ENCODE results near the gene HOXB8. TPM values are rescaled to one million over a fixed set of nuclear protein-coding genes. Genes with fewer than 3 reads are reported as not detected.

Gene HOXB8
- total RNA-seq, 4 donors from 2014 or later: 0.27 to 3.9 TPM; not detected in 2

GRCh38 chr17:48594538-48595277 lies 20.4 kb downstream of the HOXB8 start:
- peaks cover 75% of the 10 kb centered on the region for H3K27me3 ChIP-seq
- TF ChIP-seq CTCF (IDR thresholded peaks at IDR 0.05) (no peak), POLR2AphosphoS5 (IDR thresholded peaks at IDR 0.05) (no peak), POLR2A (IDR thresholded peaks at IDR 0.05) (no peak), EP300 (IDR thresholded peaks at IDR 0.05) (no peak)
- H3K36me3 ChIP-seq: peaks cover 0 to 3% of the 10 kb centered on the region in 2 donors
- H3K27ac ChIP-seq: peak overlapping the region in 2 of 4 donors; percentile 97 to 98
- WGBS, 2 donors (ENCODE audit: low coverage in 1 of 2): 91 to 100% methylated on average over 1 to 5 of the region's 25 CpGs
- peak overlapping the region in 1 of 2 donors; percentile 58 for H3K4me3 ChIP-seq
- H3K4me1 ChIP-seq: peaks cover 0 to 72% (median 3%) of the 10 kb centered on the region in 3 donors
- H3K9me3 ChIP-seq: no peaks in the 10 kb centered on the region
- no peak for ATAC-seq

DNA sequence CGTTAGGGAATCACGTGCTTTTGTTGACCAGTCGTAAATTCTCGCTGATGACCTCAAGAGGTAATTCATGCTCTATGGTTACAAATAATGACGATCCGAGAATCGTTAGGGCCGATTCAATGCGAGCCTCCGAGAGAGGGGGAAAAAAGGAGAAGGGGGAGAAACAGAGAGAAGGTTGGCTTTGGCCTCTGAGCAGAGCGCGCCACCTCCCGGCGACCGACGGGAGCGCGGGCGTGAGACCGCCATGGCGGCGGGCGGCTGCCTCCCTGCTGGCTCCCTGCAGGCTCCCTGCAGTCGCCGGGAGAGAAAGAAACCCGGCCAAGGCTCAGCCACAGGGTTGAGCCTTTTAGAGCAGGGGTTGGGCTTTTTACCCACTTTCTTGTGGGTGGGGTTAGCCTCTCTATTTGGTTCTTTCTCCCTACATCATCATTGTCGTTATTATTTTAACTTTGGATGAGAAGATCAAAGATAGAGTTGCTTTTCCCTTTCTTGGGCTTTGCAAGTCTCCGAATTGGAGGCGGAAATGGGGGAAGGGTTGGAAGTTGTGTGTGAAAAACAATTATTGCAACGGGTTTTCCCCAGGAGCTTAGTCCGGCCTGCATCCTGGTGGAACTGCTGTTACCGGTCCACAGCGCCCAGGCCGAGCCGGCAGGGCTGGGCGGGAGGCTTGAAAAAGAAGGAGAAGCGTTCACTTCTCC lies 21.1 kb downstream of the HOXB8 start:
- peaks cover 0 to 71% (median 3%) of the 10 kb centered on the region in 3 donors for H3K4me1 ChIP-seq
- H3K27me3 ChIP-seq: peaks cover 67% of the 10 kb centered on the region
- H3K27ac ChIP-seq: peak overlapping the region in 2 of 4 donors; percentile 97 to 98
- peaks cover 0 to 3% of the 10 kb centered on the region in 2 donors for H3K36me3 ChIP-seq
- TF ChIP-seq CTCF (IDR thresholded peaks at IDR 0.05) (peak in 3 of 4 experiments; percentile 96 to 99 (median 98)), EP300 (IDR thresholded peaks at IDR 0.05) (no peak), POLR2AphosphoS5 (IDR thresholded peaks at IDR 0.05) (peak; percentile 69)
- 1 to 22% methylated on average over 20 to 27 of the region's 37 CpGs for WGBS, 2 donors (ENCODE audit: low coverage in 1 of 2)
- no peaks in the 10 kb centered on the region for H3K9me3 ChIP-seq
- H3K4me3 ChIP-seq: peak overlapping the region; percentile 55 to 58
- peak; percentile 70 for ATAC-seq

DNA sequence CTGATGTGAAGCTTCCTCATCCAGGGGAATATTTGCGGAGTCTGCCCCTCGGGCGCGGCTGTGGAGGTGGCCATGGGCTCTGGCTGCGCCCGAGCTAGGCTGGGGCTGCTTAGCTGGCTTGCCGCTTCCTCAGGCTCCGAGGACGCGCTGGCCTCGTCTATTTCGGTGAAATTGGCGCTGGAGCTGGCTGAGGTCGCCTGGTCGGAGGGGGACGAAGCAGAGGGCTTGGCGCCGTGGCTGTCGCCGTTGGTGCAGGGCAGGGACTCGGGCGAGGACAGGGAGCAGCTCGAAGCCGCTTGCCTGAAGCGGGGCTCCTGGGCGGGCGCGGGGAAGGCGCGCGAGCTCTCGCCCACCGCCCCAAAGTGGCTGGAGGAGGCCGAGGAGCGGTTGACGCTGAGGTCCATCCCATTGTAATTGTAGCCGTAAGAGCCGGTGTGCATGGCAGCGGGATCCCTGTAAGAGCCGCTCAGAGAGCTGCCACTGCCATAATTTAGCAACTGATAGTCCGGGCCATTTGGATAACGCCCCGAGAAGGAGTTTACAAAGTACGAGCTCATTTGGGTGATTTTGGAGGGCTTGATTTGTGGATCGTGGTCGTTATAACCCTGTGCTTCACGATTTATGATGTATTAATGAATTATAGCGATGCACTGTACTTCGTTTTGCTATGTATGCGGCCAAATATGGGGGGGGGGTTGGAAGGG lies 21.8 kb downstream of the HOXB8 start, which contains the start of gene HOXB5:
HOXB5 (minus strand) TSS at position 654 of the 704 bp plus-strand sequence; CDS start at position 557, 97 bp downstream.
- peaks cover 0 to 3% of the 10 kb centered on the region in 2 donors for H3K36me3 ChIP-seq
- H3K4me1 ChIP-seq: peaks cover 0 to 64% (median 3%) of the 10 kb centered on the region in 3 donors
- H3K9me3 ChIP-seq: no peaks in the 10 kb centered on the region
- H3K27me3 ChIP-seq: peaks cover 60% of the 10 kb centered on the region
- peak within 1 kb of the TSS in 3 of 4 donors; percentile 12 to 98 (median 97) for H3K27ac ChIP-seq
- ATAC-seq: peak; percentile 17
- peak within 1 kb of the TSS; percentile 55 to 58 for H3K4me3 ChIP-seq
- TF ChIP-seq POLR2AphosphoS5 (IDR thresholded peaks at IDR 0.05) (peak; percentile 34), EP300 (IDR thresholded peaks at IDR 0.05) (no peak), POLR2A (IDR thresholded peaks at IDR 0.05) (no peak)
- 0% methylated on average over 2 to 13 of the region's 50 CpGs for WGBS, 2 donors (ENCODE audit: low coverage in 1 of 2)

- peaks cover 0 to 58% (median 3%) of the 10 kb centered on the region in 3 donors for H3K4me1 ChIP-seq
Measured at GRCh38 chr17:48592577-48592976, 22.5 kb downstream of the HOXB8 start.

More at GRCh38 chr17:48592577-48592976, 22.5 kb downstream of the HOXB8 start:
- Histone ChIP-seq H3K4me3 (peak overlapping the region in 1 of 2 donors; percentile 58), H3K9me3 (no peaks in the 10 kb centered on the region), H3K27me3 (peaks cover 53% of the 10 kb centered on the region), H3K36me3 (peaks cover 0 to 3% of the 10 kb centered on the region in 2 donors), H3K27ac (peak overlapping the region in 2 of 4 donors; percentile 97 to 98)
- TF ChIP-seq EP300 (IDR thresholded peaks at IDR 0.05) (no peak), POLR2AphosphoS5 (IDR thresholded peaks at IDR 0.05) (no peak), CTCF (IDR thresholded peaks at IDR 0.05) (no peak), POLR2A (IDR thresholded peaks at IDR 0.05) (no peak)
- 32% methylated on average over 3 to 13 of the region's 14 CpGs for WGBS, 2 donors (ENCODE audit: low coverage in 1 of 2)
- no peak for ATAC-seq
